Gastroesophageal sphincter (tissue), 4 donors: ENCODE results near the gene SLC25A45. TPM values are rescaled to one million over a fixed set of nuclear protein-coding genes. Genes with fewer than 3 reads are reported as not detected.

Experiments used
- ATAC-seq: fragments of 150-250 bp; one replicate; pipeline ENCODE4 v1.9.1; 2016; ENCODE audit warnings: mild to moderate bottlenecking, moderate library complexity
- H3K27ac ChIP-seq, 4 donors: fragments of 200-600 bp; sonication (generic) in 3 of 4; 1 replicate in 3 of 4; 2 replicates in 1 of 4; pipeline ENCODE4 v1.5.1; 2016 to 2019
- H3K27me3 ChIP-seq: fragments of 200-600 bp; sonication (generic); one replicate; pipeline ENCODE4 v1.5.1; 2019
- H3K36me3 ChIP-seq, 2 donors: fragments of 200-600 bp; sonication (generic); one replicate each; pipeline ENCODE4 v1.5.1; 2019; ENCODE audit warnings: control low read depth in 1 of 2
- H3K4me1 ChIP-seq, 3 donors: fragments of 200-600 bp; sonication (generic); 1 replicate in 2 of 3; 2 replicates in 1 of 3; pipeline ENCODE4 v1.5.1; 2016 to 2019; ENCODE audit warnings: control low read depth in 2 of 3
- H3K4me3 ChIP-seq, 2 donors: fragments of 200-600 bp; sonication (generic); one replicate each; pipeline ENCODE4 v1.5.1; 2019; ENCODE audit warnings: mild to moderate bottlenecking in 1 of 2, moderate library complexity in 1 of 2
- H3K9me3 ChIP-seq, 3 donors: fragments of 200-600 bp; sonication (generic); one replicate each; pipeline ENCODE4 v1.5.1; 2017 to 2019; ENCODE audit warnings: control low read depth in 2 of 3
- CTCF ChIP-seq, 4 experiments: fragments of 200-600 bp in 2 of 4; fragments of 450-650 bp in 2 of 4; sonication (generic) in 1 of 4; IDR thresholded peaks; one replicate each; pipeline ENCODE4 v1.5.1; 2017 to 2019; ENCODE audit warnings: antibody characterized with exemption in 4 of 4, mild to moderate bottlenecking in 2 of 4, moderate library complexity in 2 of 4
- EP300 ChIP-seq: sonication (generic); formaldehyde crosslinking; IDR thresholded peaks from one replicate; pipeline ENCODE4 v1.6.1; 2017; ENCODE audit warnings: antibody characterized with exemption, mild to moderate bottlenecking
- POLR2A ChIP-seq, 2 donors: fragments of 450-650 bp; IDR thresholded peaks; one replicate each; pipeline ENCODE4 v1.6.1; 2017; ENCODE audit warnings: antibody characterized with exemption in 2 of 2, mild to moderate bottlenecking in 2 of 2, moderate library complexity in 1 of 2
- POLR2AphosphoS5 ChIP-seq: sonication (generic); formaldehyde crosslinking; IDR thresholded peaks from one replicate; pipeline ENCODE4 v1.6.1; 2017; ENCODE audit warnings: antibody characterized with exemption
- WGBS, 2 donors: methylation state at CpG; one replicate each; pipeline ENCODE4 v1.1.5; 2018; ENCODE audit warnings: low coverage in 1 of 2; 5-methylcytosine and 5-hydroxymethylcytosine counted together
- total RNA-seq, 4 donors: library from RNA; depleted of rRNA; stranded (reverse); fragments of >200 nt; gene quantifications; one replicate each; pipeline ENCODE4 v1.1.0, GENCODE V29; 2016

SLC25A45 gene
- total RNA-seq, 4 donors from 2014 or later: 3.7 to 11.5 (median 7.5) TPM

- no peak overlapping the region for H3K4me3 ChIP-seq
- WGBS, 2 donors: 77 to 98% methylated on average over 7 to 8 of the region's 10 CpGs
- no peaks in the 10 kb centered on the region for H3K36me3 ChIP-seq
- H3K27ac ChIP-seq: no peak overlapping the region
- no peaks in the 10 kb centered on the region for H3K27me3 ChIP-seq
- no peaks in the 10 kb centered on the region for H3K9me3 ChIP-seq
- H3K4me1 ChIP-seq: peaks cover 0 to 9% (median 0%) of the 10 kb centered on the region in 3 donors
- TF ChIP-seq CTCF (IDR thresholded peaks at IDR 0.05) (no peak), EP300 (no peak), POLR2A (IDR thresholded peaks at IDR 0.05) (no peak), POLR2AphosphoS5 (no peak)
- no peak for ATAC-seq
These were observed 20.0 kb downstream of the SLC25A45 start for GRCh38 chr11:65362320-65362931.

GRCh38 chr11:65357856-65358356 is 24.5 kb downstream of the SLC25A45 start:
- Histone ChIP-seq H3K27me3 (peaks cover 11% of the 10 kb centered on the region), H3K4me1 (peaks cover 0 to 30% (median 18%) of the 10 kb centered on the region in 3 donors), H3K27ac (no peak overlapping the region), H3K4me3 (no peak overlapping the region), H3K36me3 (peaks cover 0 to under 1% of the 10 kb centered on the region in 2 donors), H3K9me3 (no peaks in the 10 kb centered on the region)
- no peak for ATAC-seq
- WGBS, 2 donors: 71 to 92% methylated on average over 5 to 8 of the region's 8 CpGs
- TF ChIP-seq POLR2A (IDR thresholded peaks at IDR 0.05): no peak
- TF ChIP-seq POLR2AphosphoS5: no peak
- TF ChIP-seq CTCF (IDR thresholded peaks at IDR 0.05): no peak
- no peak for TF ChIP-seq EP300

GRCh38 chr11:65356394-65356972 is 26.0 kb downstream of the SLC25A45 start:
- no peaks in the 10 kb centered on the region for H3K9me3 ChIP-seq
- H3K27ac ChIP-seq: no peak overlapping the region
- peaks cover 11% of the 10 kb centered on the region for H3K27me3 ChIP-seq
- H3K36me3 ChIP-seq: peaks cover 0 to 15% of the 10 kb centered on the region in 2 donors
- 91% methylated on average over 8 of the region's 30 CpGs; no CpG with 5 or more reads in 1 of the 2 donors for WGBS, 2 donors
- H3K4me3 ChIP-seq: no peak overlapping the region
- no peak for ATAC-seq
- peaks cover 0 to 30% (median 18%) of the 10 kb centered on the region in 3 donors for H3K4me1 ChIP-seq
- no peak for TF ChIP-seq POLR2A (IDR thresholded peaks at IDR 0.05)
- TF ChIP-seq POLR2AphosphoS5: no peak
- TF ChIP-seq CTCF (IDR thresholded peaks at IDR 0.05): no peak
- no peak for TF ChIP-seq EP300

GRCh38 chr11:65355776-65356393 is 26.6 kb downstream of the SLC25A45 start:
- no peaks in the 10 kb centered on the region for H3K9me3 ChIP-seq
- H3K4me3 ChIP-seq: peak overlapping the region in 1 of 2 donors; percentile 86
- no peak for ATAC-seq
- TF ChIP-seq EP300 (no peak), POLR2AphosphoS5 (no peak), CTCF (IDR thresholded peaks at IDR 0.05) (no peak), POLR2A (IDR thresholded peaks at IDR 0.05) (no peak)
- peaks cover 0 to 21% of the 10 kb centered on the region in 2 donors for H3K36me3 ChIP-seq
- H3K4me1 ChIP-seq: peaks cover 0 to 30% (median 18%) of the 10 kb centered on the region in 3 donors
- H3K27ac ChIP-seq: peak overlapping the region in 1 of 4 donors; percentile 79
- peaks cover 11% of the 10 kb centered on the region for H3K27me3 ChIP-seq
- 10 to 46% methylated on average over 6 to 7 of the region's 35 CpGs for WGBS, 2 donors
